ENCODE measurements around the gene PRUNE2.

The PRUNE2 gene

DNA sequence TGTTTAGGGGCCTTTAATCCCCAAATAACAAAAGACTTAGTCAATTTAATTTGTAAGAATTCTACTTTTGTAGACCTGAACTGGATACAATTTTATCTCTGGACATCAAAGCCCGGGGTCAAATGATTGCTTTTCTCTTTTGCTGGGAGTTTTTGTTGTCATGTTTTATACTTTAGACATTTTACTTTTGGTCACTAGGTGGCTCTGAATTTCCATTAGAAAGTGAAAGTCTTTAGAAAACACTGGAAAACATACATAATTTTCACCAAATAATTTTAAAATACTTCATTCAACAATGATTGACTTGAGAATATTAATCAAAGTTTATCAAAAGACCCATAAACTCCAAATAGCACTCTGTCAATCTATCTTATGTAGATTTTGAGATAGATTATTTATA, 144.5 kb downstream of the PRUNE2 start:
- in situ Hi-C loops (cut with HindIII; ENCODE audit: low sequenced_read_pairs) = no loop called here
- peak; percentile 26 for DNase-seq (ENCODE audit: low read depth, low spot score)

DNA sequence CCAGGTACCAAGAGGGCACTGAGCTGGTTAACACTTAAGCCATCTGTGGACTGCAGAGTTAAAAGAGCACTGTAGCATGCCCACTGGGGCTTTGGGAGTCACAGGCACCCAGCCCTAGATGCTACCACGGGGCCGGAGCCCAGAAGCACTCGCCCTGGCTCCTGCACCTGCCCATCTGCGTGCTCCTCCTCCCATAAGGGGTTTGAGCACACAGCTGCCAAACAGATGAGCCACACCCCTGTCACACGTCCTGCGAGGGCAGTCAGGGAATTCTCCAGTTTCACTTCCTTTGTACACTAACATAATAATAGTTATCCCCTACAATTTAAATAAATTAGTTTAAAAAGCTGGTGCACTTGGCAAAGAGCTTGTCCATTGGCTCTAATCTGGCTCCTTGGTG, 146.2 kb downstream of the PRUNE2 start:
- in situ Hi-C loops (cut with HindIII; ENCODE audit: low sequenced_read_pairs) = no loop called here
- H3K4me3 ChIP-seq (ENCODE audit: low read depth, low read length) = no peak overlapping the region
- DNase-seq (ENCODE audit: low read depth, low spot score) = no peak
- TF ChIP-seq, protein P1, sequence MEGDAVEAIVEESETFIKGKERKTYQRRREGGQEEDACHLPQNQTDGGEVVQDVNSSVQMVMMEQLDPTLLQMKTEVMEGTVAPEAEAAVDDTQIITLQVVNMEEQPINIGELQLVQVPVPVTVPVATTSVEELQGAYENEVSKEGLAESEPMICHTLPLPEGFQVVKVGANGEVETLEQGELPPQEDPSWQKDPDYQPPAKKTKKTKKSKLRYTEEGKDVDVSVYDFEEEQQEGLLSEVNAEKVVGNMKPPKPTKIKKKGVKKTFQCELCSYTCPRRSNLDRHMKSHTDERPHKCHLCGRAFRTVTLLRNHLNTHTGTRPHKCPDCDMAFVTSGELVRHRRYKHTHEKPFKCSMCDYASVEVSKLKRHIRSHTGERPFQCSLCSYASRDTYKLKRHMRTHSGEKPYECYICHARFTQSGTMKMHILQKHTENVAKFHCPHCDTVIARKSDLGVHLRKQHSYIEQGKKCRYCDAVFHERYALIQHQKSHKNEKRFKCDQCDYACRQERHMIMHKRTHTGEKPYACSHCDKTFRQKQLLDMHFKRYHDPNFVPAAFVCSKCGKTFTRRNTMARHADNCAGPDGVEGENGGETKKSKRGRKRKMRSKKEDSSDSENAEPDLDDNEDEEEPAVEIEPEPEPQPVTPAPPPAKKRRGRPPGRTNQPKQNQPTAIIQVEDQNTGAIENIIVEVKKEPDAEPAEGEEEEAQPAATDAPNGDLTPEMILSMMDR (IDR thresholded peaks at IDR 0.05; ENCODE audit: low read depth, low read length) = no peak

More for the DNA sequence above, 144.5 kb downstream of the PRUNE2 start:
- H3K4me3 ChIP-seq (ENCODE audit: low read depth, low read length) = no peak overlapping the region
- TF ChIP-seq, protein P1 (IDR thresholded peaks at IDR 0.05; ENCODE audit: low read depth, low read length) = peak; percentile 28

- H3K4me3 ChIP-seq (ENCODE audit: low read depth, low read length) = no peak overlapping the region
- in situ Hi-C loops (cut with HindIII; ENCODE audit: low sequenced_read_pairs) = no loop called here
- TF ChIP-seq, protein P1 (IDR thresholded peaks at IDR 0.05; ENCODE audit: low read depth, low read length) = no peak
- peak; percentile 1 for DNase-seq (ENCODE audit: low read depth, low spot score)
These were observed 147.4 kb downstream of the PRUNE2 start for GRCh38 chr9:76758476-76758875.

DNA sequence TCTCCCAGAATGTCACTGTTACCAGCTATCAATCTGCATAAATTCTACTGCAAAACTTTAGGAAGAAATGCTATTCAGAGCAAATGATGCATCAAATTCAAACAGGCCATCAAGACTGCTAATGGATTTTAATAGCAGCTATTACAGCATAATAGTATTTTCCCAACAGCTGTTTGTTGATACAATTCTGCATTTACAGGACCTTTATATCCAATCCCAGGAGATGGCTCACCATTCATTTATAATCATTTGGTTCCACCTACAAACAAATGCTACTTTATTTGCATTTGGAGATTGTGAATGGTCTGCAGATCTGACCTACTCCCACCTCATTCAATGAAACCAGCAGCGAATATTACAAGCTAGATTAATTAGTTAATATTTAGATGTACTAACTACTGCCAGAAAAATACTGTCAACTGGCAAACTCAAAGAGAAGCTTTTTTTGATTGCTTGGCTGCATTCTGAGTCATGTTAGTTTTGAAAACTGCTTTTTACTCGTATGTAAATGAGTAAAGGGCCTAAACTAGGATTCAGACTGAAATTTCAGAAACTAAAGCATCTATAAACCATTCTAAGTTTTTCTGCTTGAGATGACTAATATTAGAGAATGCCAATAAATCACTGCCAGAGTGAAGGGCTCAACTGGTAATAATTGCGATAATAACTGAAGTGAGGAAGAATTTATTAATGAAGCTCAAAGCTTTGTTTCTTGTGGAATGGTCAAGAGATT, 148.8 kb downstream of the PRUNE2 start:
- TF ChIP-seq, protein P1 (IDR thresholded peaks at IDR 0.05; ENCODE audit: low read depth, low read length) = no peak
- no peak overlapping the region for H3K4me3 ChIP-seq (ENCODE audit: low read depth, low read length)
- no peak for DNase-seq (ENCODE audit: low read depth, low spot score)
- in situ Hi-C loops (cut with HindIII; ENCODE audit: low sequenced_read_pairs) = no loop called here

DNA sequence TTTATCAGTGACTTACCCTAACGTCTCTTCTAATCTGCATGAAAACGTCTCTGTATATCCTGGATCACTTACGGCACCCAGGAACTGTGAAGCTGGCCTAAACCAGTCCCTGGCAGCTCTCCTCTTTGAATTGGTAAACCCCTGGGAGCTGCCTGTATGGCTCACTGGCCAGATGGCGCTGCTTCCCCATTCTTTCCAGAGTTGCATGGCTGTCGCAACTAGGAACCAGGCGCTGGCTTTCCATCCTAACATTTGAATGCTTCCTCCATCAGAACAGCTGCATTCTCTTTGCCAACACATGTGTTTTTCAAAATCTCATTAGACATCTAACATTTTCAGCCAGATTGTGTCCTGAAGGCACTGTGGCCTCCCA, 149.7 kb downstream of the PRUNE2 start:
- TF ChIP-seq, protein P1 (IDR thresholded peaks at IDR 0.05; ENCODE audit: low read depth, low read length) = peak; percentile 41
- DNase-seq (ENCODE audit: low read depth, low spot score) = peak; percentile 19
- in situ Hi-C loops (cut with HindIII; ENCODE audit: low sequenced_read_pairs) = no loop called here
- no peak overlapping the region for H3K4me3 ChIP-seq (ENCODE audit: low read depth, low read length)

- TF ChIP-seq, protein P1 (IDR thresholded peaks at IDR 0.05; ENCODE audit: low read depth, low read length) = no peak
- in situ Hi-C loops (cut with HindIII; ENCODE audit: low sequenced_read_pairs) = no loop called here
- H3K4me3 ChIP-seq (ENCODE audit: low read depth, low read length) = no peak overlapping the region
- DNase-seq (ENCODE audit: low read depth, low spot score) = no peak
These were observed 154.9 kb downstream of the PRUNE2 start for GRCh38 chr9:76751001-76751400.
